AG10803 (cell line): ENCODE measurements around the gene TMEM271.

Source experiments
- DNase-seq: peaks from one replicate; pipeline ENCODE4 v3.0.0; 2010; ENCODE audit warnings: low read depth
- H3K4me3 ChIP-seq: 2 replicates; pipeline ENCODE4 v1.5.1; 2011; ENCODE audit warnings: mild to moderate bottlenecking, low read length, control low read depth
- TF ChIP-seq, protein P1 (sequence below): conservative IDR thresholded peaks from 2 replicates; pipeline ENCODE4 v1.5.1; 2011; ENCODE audit warnings: mild to moderate bottlenecking, low read length, control low read depth, inconsistent platforms

Gene TMEM271, protein sequence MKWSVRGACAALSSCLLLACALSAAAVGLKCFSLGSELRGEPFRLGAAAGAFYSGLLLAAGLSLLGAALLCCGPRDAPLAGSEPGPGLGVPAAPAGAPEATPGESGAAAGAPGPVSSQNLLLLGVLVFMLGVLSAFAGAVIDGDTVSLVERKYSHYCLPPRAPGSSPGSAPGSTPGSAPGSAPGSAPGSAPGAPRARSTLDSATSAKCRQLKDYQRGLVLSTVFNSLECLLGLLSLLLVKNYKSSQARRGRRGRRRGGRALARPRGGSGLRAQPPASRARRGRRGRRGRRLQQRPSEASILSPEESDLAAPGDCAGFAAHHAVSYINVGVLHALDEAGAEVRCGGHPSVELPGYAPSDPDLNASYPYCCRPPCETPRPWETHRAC

DNA sequence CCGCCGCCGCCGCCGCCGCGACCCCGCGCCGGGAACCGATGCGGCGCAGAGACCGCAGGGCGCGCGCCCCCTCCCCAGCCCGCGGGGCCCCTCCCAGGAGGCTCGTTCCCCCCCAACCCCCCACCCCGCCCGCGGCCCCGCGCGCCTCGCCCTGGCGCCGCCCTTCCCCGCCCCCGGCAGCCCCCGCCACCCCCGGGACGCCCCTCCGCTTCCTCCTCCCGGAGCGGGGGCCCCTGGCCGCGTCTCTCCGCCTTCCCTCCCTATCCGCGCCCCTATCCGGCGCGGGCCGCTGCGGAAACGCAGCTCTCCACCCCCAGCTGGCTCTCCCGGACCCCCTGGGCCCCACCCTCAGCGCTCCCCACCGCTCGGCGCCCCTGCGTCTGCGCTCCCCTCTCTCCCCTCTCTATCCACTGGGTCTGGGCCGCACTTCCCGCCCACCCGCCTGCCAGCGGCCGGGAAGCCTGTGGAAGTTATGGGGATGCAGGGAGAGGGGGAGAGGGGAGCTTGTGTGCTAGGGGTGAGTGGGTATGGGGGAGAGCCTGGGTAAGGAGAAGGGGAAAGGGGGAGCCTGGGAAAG lies at the start of gene TMEM271:
Gene TMEM271, minus strand, starts transcription at position 51 of the 577 bp plus-strand sequence. CDS start 233 bp downstream, outside the sequence.
- TF ChIP-seq, protein P1, sequence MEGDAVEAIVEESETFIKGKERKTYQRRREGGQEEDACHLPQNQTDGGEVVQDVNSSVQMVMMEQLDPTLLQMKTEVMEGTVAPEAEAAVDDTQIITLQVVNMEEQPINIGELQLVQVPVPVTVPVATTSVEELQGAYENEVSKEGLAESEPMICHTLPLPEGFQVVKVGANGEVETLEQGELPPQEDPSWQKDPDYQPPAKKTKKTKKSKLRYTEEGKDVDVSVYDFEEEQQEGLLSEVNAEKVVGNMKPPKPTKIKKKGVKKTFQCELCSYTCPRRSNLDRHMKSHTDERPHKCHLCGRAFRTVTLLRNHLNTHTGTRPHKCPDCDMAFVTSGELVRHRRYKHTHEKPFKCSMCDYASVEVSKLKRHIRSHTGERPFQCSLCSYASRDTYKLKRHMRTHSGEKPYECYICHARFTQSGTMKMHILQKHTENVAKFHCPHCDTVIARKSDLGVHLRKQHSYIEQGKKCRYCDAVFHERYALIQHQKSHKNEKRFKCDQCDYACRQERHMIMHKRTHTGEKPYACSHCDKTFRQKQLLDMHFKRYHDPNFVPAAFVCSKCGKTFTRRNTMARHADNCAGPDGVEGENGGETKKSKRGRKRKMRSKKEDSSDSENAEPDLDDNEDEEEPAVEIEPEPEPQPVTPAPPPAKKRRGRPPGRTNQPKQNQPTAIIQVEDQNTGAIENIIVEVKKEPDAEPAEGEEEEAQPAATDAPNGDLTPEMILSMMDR = no peak
- DNase-seq = no peak
- H3K4me3 ChIP-seq = no peak within 1 kb of the TSS

DNA sequence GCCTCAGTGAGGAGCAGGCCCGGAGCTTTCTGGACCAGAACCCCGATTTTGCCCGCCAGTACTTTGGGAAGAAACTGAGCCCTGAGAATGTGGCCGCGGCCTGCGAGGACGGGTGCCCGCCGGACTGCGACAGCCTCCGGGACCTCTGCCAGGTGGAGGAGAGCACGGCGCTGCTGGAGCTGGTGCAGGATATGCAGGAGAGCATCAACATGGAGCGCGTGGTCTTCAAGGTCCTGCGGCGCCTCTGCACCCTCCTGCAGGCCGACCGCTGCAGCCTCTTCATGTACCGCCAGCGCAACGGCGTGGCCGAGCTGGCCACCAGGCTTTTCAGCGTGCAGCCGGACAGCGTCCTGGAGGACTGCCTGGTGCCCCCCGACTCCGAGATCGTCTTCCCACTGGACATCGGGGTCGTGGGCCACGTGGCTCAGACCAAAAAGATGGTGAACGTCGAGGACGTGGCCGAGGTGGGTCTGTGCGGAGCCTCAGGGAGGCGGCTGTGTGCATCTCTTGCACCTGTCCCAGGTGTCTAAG lies 49.6 kb upstream of the TMEM271 start:
- H3K4me3 ChIP-seq = no peak overlapping the region
- DNase-seq = no peak
- TF ChIP-seq, protein P1 = no peak

DNA sequence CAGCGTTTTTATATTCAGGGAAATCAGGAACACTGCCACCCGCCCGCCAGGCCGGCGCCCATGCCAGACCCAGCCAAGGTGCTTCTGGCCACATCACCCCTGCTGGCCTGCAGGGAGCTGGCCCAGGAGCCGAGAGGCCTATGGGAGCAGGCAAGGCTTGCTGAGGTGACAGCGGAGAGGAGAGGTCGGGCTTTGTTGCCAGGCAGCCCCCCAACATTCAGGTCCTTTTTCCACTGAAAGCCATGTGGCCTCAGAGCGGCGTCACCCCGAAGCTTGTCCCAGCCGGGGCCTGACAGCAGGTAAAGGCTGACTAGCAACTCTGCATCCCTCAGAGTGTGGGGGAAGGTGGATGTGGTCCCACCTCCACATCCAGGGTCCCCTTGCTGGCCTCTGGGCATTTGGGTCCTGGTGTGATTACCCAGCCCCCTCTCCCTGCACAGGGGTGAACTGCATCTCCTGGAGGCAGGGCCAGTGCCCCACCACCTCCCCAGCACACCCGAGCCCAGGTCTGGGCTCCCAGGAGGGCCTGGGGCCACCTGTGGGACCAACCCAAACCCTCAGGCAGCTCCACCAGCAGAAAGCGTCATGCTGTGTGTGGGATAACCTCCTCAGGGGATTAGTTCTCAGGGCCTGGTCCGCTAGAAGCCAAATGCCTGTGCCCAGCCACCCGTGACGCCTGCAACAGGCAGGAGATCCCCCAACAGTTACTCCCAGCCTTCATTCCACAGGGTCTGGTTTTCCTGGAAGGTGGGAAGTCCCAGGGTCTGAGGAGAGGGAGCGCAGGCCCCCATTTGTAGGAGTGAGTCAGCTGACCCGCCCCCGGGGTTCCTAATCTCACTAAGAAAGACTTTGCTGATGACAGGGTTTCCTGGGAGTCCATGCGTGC lies 48.9 kb upstream of the TMEM271 start, which contains the start of gene PDE6B:
Gene PDE6B, plus strand, starts transcription at position 869 of the 886 bp plus-strand sequence. CDS start 54 bp downstream, outside the sequence.
- TF ChIP-seq, protein P1 = no peak
- H3K4me3 ChIP-seq = no peak within 1 kb of the TSS
- DNase-seq = no peak

DNA sequence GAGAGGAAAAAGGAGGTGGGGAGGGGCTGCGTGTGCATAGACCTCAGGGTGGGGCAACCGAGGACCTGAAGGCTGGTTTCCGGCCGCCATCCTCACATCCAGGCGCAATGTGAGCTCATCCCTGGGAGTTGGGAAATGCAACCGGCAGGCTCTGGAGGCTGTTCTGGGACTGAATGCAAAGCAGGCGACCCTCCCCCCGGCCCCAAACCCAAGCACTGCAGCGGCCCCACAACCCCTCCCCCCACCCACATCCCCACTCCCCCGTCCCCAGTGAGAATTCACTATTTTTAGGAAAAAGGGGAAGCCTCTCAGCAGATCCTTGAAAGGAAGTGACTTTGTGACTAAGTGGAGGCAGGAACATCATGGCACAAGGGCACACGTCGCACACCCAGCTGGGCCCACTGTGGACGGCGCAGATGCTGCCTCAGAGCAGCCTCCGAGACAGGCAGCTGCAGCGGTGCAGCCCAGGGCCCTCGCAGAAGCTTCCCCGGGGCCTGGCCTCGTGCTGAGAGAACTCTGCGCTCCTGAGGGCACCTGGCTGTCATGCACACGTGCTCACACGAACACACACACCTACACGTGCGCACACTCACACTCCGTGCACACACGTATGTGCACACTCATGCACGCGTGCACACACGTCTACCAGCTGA lies 47.9 kb upstream of the TMEM271 start:
- TF ChIP-seq, protein P1 = no peak
- DNase-seq = no peak
- H3K4me3 ChIP-seq = no peak overlapping the region

DNA sequence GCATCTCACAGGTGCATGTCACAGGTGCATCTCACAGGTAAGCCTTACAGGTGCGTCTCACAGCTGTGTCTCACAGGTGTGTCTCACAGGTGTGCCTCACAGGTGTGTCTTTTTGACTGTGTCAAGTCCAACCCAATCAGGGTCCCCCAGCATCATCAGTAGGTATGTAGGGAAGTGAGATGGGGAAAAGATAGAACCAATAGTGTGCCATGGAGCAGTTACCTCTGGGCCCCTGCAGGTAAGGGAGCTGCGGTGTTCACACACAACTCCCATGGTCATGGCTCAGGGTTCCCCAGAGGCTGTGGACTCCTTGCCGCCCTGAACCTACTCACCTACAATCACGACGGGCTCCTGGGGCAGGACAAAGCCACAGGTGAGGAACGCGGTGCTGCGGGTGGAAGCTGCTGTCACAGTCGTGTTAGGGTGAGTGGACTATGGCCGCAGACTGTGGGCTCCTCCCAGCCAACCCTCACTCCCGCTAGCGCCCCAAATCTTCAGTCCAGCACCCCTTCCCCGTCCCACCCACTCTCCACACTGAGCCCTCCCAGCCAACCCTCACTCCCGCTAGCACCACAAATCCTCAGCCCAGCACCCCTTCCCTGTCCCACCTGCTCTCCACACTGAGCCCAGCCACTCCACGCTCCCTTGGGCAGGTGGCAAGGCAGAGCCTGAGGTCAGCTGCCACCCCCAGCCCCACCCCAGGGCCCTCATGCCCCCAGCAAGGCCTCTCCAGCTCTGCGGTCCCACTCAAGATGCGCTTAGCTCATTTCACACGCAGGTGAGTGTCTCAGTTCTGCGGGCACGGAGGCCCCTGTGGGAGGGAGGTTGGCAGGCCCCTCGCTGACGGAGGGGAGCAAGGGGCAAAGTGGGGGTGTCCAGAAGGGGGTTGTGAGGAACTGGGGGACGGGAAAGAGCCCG lies 47.2 kb upstream of the TMEM271 start:
- DNase-seq = no peak
- TF ChIP-seq, protein P1 = no peak
- H3K4me3 ChIP-seq = no peak overlapping the region
